Dedifferentiated amniotic fluid mesenchymal stem cell (primary cell): ENCODE measurements around the gene CFAP221.
"Not testable (repeated sequence)": the region's sequence is repeated elsewhere in the genome, so short reads cannot be mapped to it uniquely, and the experiment has no call there.

Experiments
- DNase-seq: peaks from one replicate; pipeline ENCODE4 v3.0.0-alpha.2; 2016; ENCODE audit errors: extremely low spot score

Gene CFAP221

GRCh38 chr2:119586085-119586484 lies 41.8 kb downstream of the CFAP221 start:
- no peak for DNase-seq

GRCh38 chr2:119590873-119591272 lies 46.6 kb downstream of the CFAP221 start:
- DNase-seq, result no peak

- DNase-seq, result no peak
Observed at GRCh38 chr2:119591523-119591922, 47.3 kb downstream of the CFAP221 start.

GRCh38 chr2:119592436-119592835 lies 48.2 kb downstream of the CFAP221 start:
- no peak for DNase-seq

GRCh38 chr2:119596638-119597037 lies 52.4 kb downstream of the CFAP221 start:
- DNase-seq, result no peak

- no peak for DNase-seq
Observed at GRCh38 chr2:119598596-119599263, 54.5 kb downstream of the CFAP221 start.

- DNase-seq, result no peak
Observed at GRCh38 chr2:119599384-119599783, 55.1 kb downstream of the CFAP221 start.

- DNase-seq, result no peak
Observed at GRCh38 chr2:119605096-119605495, 60.8 kb downstream of the CFAP221 start.

GRCh38 chr2:119606674-119607073 lies 62.4 kb downstream of the CFAP221 start:
- DNase-seq, result no peak

GRCh38 chr2:119608553-119608952 lies 64.3 kb downstream of the CFAP221 start:
- DNase-seq, result no peak

- DNase-seq, result no peak
Observed at GRCh38 chr2:119609337-119609736, 65.1 kb downstream of the CFAP221 start.

GRCh38 chr2:119614140-119614539 lies 69.9 kb downstream of the CFAP221 start:
- not testable (repeated sequence) for DNase-seq

GRCh38 chr2:119616421-119616820 lies 72.2 kb downstream of the CFAP221 start:
- no peak for DNase-seq

- DNase-seq, result no peak
Observed at GRCh38 chr2:119617455-119617854, 73.2 kb downstream of the CFAP221 start.

- not testable (repeated sequence) for DNase-seq
Observed at GRCh38 chr2:119618725-119619124, 74.5 kb downstream of the CFAP221 start.

GRCh38 chr2:119625226-119625625 lies 81.0 kb downstream of the CFAP221 start:
- DNase-seq, result no peak

GRCh38 chr2:119629323-119629825 lies 85.1 kb downstream of the CFAP221 start:
- no peak for DNase-seq

- DNase-seq, result no peak
Observed at GRCh38 chr2:119630121-119630520, 85.9 kb downstream of the CFAP221 start.

- no peak for DNase-seq
Observed at GRCh38 chr2:119637371-119637770, 93.1 kb downstream of the CFAP221 start.

- no peak for DNase-seq
Observed at GRCh38 chr2:119638246-119638645, 94.0 kb downstream of the CFAP221 start.

GRCh38 chr2:119638685-119639554 lies 94.7 kb downstream of the CFAP221 start:
- no peak for DNase-seq

- DNase-seq, result peak; percentile 57
Observed at GRCh38 chr2:119641562-119642258, 97.5 kb downstream of the CFAP221 start.
